ENCODE measurements around the gene IKZF5.

Gene IKZF5

DNA sequence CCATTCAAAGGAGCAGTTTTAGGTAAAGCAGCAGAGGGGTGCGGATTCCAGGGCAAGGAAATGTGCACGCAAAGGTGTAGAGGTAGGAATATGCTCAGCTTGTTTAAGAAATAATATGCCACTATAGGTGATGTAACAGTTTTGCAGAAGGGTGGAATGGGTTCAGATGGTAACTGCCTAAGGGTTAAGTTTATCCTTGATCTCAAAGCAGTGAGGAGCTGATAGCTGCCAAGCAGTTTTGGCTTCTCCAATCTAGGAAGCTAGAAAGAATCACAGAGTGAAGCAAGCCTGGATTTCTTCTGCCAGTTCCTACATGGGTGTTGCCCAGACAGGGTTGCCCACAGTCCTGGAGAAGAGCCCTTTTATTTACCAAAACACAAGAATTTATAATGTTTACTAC, 6.2 kb upstream of the IKZF5 start:
- no peak for DNase-seq

DNA sequence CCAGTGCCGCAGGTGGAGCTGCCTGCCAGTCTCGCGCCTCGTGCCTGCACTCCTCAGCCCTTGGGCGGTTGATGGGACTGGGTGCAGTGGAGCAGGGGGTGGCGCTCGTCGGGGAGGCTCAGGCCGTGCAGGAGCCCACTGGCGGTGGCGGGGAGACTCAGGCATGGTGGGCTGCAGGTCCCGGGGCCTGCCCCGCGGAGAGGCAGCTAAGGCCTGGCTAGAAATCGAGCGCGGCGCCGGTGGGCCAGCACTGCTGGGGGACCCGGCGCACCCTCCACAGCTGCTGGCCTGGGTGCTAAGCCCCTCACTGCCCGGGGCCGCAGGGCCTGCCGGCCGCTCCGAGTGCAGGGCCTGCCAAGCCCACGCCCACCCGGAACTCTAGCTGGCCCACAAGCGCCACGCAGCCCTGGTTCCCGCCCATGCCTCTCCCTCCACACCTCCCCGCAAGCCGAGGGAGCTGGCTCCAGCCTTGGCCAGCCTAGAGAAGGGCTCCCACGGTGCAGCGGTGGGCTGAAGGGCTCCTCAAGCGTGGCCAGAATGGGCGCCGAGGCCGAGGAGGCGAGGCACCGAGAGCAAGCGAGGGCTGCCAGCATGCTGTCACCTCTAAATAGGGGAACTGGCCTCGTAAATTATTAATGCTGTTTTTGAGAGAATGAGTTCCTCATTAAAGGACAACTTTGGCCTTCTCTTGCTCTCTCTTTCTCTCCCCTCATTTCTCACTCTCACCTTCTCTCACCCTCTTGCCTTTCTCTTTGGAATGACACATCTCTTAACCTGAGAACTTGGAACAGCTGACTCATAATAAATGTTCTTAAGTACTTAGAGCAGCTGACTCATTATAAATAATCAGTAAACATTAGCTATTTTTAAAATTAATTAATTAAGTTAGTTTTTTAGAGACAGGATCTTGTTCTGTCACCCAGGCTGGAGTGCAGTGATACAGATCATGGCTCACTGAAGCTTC, 5.1 kb upstream of the IKZF5 start:
- DNase-seq, result no peak

DNA sequence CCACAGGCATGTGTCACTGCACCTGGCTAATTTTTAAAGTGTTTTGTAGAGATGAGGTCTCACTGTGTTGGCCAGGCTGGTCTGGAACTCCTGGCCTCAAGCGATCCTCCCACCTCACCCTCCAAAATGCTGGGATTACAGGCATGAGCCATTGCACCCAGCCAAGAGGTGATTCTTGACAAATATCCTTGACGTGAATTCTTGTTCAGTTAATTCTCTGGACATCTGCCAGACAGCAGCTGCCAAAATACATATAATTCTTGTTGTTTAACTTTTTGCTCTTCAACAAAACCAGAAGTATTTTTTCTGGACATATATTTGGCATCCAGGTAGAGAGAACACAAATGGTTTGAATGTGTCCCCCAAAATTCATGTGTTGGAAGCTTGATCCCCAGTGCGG, 3.4 kb upstream of the IKZF5 start:
- DNase-seq, result no peak

DNA sequence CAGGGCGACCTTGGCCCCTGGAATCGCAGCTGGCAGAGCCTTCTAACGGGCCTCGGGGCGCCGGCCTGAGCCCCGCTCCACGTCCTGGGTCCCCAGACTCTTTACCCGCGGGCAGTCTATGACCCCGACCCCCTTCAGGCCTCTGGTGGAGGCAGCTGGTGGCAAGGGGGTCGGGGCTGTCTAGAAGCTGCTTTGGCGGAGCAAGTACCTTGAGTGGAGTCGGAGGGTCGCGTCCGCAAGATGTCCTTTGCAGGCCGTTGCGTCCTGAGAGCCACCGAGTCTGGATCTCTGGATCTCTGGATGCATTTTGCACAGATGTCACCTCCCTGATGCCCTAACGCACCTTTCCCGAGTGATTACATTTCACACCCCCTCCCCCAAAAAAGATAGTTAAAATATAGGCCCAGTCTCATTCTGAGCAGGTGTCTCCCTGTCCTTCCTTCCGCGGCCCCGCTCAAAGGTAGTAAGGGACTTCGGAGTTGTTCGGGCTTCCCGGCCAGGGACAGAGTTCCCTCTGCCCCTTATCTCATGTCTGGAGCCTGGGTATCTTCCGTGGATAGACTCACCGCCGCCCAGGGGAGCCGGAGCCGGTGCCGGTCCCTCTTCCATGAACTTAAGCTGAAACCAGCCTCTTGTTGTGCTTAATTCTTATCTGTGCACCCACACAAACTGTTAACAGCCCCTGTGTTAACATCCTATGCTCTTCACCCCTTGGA, 668 bp upstream of the IKZF5 start:
- peak; percentile 14 for DNase-seq

DNA sequence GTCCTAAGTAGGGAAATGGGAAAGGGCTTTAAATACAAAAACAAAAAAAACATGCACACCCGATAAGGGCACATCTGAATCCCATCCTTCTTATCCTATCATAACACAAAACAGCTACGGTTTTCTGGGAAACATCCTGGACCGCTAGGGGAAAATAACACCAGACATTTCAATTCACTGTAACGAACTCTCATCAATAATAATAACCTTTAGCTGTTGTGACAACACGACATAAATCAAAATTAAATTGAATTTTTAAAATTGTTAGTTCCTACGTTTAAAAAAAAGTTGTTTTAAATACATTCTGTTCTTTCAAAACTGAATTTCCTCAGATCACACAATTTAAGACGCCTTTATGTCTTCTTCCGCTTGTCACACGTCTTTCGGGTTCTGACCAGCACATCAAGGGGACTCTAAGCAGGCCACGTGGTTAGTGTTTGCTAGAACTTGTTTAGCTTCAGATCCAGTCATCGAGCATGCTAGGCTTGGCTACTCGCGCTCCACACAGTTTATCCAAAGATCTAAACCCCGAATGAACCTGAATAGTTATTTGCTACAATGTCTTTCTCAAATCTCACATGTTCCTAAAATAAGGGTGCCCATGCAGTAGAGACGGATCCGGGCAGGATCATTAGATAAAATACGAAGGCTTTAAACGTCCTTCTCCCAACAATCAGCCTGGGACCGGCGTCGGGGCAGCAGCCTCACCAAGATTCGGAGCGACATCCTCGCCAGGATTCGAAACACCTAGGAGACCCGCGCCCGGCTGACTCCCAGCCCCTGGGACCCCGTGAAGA, 839 bp downstream of the IKZF5 start:
- peak; percentile 70 for DNase-seq

DNA sequence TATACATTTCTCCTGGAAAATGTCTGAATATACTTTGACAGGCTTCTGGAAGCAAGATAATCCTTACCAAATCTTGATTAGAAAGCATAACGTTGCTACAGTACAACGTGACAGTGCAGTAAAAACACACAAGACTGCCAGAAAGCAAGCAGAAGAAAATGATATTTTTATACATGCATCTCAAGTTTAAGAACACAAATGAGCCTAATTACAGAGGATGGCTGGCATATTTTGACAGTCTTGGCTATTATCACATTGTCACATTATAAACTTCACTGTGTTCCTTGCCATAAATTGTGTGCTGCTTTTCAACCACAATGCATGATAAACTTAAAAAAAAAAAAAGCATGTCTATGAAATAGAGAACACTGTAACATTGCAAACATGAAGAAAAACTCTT, 4.3 kb downstream of the IKZF5 start:
- DNase-seq, result no peak

DNA sequence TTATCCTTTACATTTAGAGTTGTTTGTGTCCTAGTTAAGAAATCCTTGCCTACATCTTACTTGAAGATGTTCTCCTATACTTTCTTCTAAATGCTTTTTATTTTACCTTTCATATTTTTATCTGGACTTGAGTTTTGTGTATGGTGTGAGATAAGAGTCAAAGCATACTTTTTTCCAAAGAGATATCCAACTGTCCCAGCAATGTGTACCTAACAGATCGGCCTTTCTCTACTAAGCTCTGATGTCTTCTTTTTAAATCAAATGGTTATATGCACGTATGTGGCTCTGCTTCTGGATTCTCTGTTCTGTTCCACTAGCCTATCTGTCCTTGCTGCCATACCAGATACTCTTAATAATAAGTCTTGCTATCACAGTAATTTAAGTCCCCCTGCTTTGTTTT, 7.2 kb downstream of the IKZF5 start:
- DNase-seq, result no peak

DNA sequence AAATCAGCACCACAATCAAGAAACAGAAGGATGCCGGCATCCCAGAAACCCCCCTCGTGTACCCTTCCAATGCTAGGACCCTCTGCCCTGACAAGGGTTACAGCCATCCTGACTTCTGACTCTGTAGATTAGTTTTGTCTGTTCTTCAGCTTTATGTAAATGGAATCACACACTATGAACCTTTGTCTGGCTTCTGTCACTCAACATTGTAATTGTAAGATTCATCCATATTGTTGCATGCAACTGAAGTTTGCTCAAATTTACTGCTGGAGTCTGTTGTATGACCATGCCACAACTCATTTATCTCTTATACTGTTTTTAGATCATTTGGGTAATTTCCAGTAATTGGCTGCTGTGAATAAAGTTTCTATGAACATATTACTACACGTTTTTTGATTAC, 8.4 kb downstream of the IKZF5 start:
- no peak for DNase-seq

DNA sequence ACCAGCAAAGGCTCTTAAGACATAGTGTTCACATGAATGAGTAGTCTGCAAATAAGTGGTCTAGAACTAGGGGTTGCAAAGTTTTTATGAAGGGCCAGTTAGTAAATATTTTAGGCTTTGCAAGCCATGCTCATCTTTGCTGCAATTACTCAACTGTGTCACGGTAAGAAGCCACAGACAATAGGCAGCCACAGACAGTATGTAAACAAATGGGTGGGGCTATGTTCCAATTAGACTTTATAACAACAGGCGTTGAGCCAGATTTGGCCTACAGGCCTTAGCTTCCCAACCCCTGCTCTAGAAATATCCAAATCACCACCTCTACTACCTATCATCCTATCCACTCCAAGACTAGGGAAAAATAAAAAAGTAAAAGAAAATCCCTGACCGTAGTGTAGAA, 9.2 kb downstream of the IKZF5 start:
- no peak for DNase-seq

DNA sequence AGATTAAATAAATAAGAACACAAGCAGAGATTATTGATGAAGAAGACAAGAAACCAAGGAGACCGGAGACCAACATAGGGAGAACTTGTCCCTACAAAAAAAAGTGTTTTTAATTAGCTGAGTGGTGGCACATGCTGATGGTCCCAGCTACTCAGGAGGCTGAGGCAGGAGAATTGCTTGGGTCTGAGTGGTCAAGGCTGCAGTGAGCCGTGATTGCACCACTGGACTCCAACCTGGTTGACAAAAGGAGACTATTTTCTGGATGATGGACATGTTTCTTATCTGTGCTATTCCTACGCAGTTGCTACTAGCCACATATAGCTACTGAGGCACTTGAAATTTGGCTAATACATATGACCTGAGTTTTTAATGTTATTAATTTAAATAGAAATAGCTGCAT, 9.7 kb downstream of the IKZF5 start:
- no peak for DNase-seq

DNA sequence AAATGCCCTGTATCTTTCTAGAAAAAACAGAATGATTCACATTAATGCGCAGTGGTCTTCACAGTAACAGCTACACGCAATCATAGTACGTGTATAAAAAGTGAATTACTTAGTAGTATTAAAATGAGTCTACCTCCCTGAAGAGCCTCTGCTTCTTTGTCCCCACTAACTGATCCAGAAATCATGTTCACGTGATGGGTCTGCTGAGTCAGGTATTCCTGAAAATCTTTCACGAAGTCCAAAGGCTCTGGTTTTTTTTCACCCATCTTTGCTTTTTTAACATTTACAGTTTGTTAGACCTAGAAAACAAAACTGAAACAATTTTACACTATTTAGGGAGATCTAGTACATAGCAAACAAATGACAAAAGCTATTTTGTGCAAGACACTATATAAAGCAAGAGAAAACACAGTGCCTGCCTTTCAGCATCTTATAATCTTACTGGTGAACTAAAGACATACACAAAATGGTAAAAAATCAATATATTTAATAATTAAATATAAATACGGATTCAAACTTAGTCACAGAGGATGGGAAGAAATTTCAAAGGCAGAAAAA, 10.2 kb downstream of the IKZF5 start:
- no peak for DNase-seq

DNA sequence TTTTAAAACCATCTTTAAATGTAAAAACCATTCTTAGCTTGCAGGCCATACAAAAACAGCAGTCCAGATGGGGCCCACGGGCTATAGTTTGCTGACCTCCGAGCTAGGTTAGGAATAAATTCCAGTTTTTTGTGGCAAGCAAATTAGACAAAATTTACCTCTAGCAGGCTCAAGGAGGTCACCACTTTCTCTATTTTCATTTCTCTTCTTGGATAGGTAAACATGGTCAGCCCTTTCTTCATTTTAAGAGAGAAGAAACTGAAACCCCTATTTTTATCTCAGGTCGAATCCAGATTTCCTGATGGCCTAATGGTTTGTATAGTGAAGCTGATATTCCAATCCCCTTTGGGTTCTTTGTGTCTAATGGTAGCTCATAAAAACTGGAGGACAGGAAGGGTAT, 10.7 kb downstream of the IKZF5 start:
- DNase-seq, result no peak

DNA sequence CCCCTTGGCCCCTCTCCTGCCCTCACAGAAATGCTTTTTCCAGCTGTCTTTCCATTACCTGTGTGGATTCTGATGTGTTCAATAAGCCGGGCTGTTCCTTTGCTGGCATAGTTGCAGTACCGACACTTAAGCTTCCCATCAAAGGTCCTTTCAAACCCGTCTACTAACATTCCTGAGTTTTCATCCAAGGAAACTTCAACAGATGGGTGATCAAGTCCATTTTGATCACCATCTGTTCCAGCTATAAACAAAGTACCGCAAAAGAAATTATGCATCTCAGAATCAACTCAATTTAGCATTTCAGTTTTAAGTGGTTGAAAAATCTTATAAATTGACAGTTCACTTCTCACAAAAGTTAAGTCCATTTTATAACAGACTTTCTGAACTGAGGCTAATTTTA, 12.7 kb downstream of the IKZF5 start:
- DNase-seq, result no peak

DNA sequence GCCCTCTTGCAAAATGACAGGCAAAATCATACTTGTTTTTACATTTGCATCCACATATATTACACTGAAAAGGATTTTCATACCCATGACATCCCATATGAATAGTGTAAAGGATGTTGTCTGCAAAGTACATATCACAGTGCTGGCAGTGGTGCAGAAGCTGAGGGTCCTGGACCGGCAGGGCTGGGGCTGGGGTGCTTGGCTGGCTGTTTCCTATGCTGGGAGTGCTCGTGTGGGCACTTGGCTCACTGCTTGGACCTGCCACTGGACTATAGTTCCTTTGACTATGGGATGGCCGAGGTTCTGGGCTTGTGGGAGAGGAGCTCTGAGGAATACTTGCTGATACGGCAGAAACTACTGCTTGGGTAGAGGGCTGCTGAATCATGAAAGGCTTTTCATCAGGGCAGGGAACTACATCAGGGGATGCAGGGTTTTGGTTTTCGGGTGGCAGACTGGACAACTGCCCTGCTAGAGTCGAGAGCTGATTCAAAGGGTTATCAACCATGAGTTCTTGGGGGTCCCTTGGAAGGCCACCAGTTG, 14.7 kb downstream of the IKZF5 start:
- DNase-seq, result no peak

DNA sequence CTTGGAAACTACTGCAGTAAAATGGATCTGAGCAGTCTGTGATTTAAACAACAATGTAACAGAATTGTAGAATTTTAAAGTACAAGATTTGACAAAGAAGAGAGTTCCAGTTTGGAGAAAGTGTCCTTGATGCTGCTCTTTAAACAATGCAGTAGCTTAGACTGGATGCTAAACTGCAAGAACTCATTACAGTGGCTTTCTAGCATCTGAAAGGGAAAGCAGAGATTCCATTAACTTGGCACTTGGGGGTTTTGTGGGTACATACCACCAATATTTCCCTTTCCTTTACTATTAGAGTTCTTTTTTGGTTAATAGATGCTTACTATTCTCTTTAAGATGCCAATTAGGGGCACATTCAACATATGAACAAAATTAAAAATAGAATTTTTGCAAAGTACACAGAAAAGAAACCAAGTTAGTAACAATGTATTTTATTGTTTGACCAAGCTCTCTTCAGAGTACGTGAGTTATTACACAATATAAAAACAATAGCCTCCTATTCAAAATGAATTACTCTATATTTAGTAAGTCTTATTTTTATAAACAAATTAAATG, 16.5 kb downstream of the IKZF5 start:
- DNase-seq, result no peak

DNA sequence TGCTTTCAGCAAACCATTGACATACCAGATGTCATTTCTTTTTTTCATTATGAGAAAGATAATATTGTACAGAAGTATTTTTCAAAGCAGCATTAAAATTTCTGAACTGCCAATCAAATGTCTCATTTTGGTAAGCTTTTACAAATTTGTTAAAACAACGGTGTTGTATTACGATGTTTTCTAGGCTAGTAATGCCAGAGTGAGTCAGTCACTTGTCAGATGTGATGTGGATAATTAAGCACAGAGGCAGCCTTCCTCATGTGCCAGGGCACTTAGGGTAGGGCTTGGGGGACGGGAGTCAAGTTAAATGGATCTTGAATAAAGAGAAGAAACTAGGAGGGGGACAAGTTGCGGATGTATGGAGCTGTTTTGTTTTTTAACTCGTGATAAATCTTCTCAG, 18.3 kb downstream of the IKZF5 start:
- no peak for DNase-seq

DNA sequence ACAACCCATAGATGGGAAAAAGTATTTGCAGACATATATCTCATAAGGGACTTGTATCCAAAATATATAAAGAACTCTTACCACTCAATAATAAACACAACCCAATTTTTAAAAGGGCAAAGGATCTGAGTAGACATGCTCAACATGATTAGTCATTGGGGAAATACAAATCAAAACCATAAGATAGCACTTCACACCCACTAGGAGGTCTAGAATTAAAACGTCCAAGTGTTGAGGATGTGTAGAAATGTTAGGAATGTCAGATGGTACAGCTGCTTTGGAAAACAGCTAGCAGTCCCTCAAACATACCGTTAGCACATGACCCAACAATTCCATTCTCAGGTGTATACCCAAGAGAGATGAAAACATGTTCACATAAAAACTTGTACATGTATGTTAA, 20.1 kb downstream of the IKZF5 start:
- DNase-seq, result no peak

DNA sequence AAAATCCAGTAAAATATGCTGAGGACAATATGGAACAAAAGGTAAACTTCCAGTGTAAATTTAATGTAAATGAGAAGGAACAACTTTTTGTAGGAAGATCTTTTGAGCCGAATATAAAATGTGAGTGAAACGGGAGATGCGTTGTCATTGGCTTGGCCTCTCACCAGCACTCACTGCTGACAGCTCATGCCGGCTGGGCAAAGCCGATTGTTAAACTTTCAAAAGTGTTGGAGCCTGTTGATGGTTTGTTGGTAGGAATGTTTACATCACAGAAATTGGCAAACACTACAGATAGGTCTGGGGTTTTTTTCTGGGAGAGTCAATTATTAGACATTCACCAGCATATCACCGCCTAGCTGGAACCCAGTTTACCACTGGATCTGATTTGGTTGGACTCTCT, 22.3 kb downstream of the IKZF5 start:
- DNase-seq, result no peak

DNA sequence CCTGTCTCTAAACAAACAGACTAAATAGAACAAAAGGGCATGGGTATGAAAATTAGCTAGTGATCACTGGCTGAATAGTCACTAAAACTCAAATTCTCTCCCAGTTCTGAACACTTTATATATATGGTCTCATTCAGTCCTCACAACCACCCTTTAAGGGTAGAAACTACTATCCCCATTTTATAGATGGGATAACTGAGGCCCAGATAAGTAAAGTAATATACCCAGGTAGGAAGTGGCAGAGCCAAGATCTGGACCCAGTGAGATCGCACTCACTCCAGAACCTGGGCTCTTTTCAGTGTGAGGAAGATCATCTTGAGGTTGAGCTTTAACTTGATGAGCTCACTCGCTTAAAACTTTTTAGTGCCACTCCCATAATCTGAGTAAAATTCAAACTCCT, 23.9 kb downstream of the IKZF5 start:
- no peak for DNase-seq

DNA sequence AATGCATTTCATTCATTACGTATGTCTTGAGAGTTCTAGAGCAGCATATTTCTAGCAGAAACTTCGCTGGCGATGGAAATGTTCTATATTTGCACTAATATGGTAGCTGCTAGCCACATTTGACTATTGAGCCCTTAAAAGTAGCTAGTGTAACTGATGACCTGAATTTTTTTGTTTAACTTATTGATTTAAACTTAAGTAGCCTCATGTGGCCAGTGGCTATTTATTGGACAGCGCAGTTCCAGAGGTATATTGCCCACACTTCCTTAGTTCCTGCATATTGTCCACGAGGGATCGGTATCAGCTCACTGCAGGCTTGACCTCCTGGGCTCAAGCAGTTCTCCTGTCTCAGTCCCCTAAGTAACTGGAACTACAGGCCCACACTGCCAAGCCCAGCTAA, 24.7 kb downstream of the IKZF5 start:
- no peak for DNase-seq

DNA sequence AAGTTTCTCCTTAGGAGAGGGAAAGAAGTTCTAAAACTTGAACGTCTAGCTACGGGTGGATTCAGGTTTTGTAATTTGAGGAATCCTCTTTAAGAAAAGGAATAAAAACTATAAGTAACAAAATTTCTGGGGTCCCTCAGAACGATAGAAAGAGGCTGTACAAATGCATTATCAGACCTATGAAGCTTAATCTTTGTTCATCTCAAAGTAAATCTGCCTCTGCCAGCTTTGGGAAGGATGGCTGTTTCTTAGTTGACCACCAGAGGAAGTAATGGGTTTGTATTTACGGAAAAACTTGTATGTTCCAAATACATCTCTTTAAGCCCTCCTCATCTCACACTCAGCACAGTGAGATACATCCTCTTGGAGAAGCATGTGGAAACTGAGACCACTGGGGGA, 27.5 kb downstream of the IKZF5 start:
- peak; percentile 15 for DNase-seq

DNA sequence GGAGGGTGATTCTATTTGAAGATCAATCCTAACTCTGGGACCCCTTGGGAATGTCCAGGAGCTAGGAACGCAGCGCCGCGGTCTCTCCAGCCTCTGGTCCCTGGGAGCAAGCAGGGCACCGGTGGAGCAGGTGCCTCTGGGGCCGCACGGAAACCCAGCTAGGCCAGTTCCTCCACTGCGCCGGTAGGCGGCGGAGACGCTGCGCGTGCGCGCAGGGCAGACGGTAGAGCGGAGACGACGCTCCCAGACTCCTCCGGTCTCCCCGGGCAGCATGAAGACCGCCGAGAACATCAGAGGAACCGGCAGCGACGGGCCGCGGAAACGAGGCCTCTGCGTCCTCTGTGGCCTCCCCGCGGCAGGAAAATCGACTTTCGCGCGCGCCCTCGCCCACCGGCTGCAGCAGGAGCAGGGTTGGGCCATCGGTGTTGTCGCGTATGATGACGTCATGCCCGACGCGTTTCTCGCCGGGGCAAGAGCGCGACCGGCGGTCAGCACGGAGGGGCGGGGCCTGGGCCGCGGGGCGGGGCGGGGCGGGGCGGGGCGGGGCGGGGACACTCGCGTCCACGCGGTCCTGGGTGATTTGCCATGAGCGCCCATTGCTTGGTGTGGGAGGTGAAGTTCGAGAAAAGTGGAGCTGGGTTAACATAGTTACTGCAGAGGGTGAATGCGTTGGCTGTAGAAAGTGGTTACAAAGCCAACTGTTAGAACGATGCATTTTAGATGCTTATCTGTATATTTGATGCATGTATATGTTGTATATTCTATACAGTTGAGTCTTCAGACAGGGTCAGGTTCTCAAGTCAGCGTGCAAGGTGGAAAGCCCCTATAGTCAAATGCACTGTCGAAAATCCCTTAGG, 28.2 kb downstream of the IKZF5 start, which contains the start of gene PSTK:
TSS of gene PSTK (plus strand) at position 193 of the 857 bp plus-strand sequence. CDS start at position 272, 79 bp downstream.
- DNase-seq, result peak; percentile 92

All from CD4-positive, alpha-beta T cell treated with Interleukin-10 for 1 hour (primary cell).